DMS79 (cell line): ENCODE results near the gene HESX1.
A peak's percentile ranks its signal among the peaks of the same experiment; 100 is the strongest.

ENCODE experiments used
- DNase-seq: peaks from one replicate; lab custom pipeline; 2025; lab: John Stamatoyannopoulos, UW

Gene HESX1

DNA sequence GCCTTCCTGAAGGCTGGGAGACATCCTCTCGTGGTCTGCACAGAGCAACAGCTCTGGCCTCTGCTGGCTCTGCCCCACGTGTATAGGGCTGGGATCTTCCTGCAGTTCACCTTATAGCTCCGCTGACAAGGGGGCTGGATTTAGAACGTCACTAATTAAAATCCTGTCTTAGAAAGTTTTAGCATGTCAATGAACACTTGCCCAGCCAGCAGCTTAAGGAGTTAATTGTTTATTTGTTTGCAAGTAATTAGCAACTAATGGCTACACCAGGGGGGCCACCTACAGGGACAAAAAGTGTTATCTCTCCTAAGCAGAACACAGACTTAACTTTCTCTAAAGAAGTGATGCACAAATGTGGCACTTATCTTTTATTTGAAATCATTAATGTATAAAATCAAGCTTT lies at the start of gene HESX1:
TSS of gene HESX1 (minus strand) at position 84 of the 403 bp plus-strand sequence. CDS start at position 24, 60 bp downstream.
- DNase-seq = no peak

DNA sequence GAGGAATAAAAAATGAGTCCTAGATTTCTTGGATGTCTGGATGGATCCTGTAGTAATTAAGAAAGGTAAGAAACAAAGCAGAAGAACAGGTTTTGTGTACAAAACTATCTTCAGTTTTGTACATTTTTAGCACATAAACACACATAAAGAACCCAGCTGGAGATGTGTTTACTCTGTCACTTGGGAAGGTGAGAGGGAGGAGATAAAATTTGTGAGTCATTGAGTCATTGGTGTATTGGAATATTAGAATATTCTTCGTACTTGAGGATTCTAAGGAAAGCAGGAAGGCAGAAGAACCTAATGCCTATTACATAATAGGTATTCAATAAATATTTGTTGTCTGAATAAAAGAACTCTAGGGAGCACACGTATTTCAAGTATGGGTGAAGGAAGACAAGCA lies 45.2 kb upstream of the HESX1 start:
- no peak for DNase-seq

DNA sequence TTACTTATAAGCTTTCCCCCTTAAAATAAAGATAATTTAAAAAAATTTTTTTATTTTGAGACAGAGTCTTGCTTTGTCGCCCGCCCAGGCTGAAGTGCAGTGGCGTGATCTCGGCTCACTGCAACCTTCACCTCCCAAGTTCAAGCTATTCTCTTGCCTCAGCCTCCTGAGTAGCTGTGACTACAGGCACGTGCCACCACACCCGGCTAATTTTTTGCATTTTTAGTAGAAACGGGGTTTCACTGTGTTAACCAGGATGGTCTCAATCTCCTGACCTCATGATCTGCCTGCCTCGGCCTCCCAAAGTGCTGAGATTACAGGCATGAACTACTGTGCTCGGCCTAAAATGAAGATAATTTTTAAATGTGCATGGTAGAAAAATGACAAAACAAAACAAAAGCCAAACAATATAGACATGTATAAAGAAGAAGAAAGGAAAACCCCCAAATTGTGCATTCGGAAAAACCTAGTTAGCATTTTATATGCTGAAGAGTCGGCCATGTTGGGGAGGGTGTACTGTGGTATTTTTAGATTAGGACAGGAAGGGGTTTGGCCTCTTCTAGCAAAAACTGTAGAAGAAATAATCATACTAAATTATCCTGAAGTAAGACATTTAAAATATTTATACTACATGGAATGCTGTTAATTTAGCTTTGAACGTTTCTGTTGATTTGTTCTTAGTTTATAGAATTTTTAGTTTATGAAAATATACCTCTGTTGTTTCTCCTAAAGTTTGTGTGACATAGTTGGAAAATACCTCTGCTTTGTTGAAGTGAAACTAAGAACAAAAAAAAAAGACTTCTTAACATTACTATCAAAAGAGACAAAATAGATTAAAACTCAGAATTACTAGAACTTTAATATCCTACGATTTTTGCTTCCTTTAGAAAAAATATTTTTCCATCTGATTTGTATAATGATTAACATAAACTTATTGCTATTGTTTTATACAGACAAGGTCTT lies 35.1 kb upstream of the HESX1 start:
- DNase-seq = no peak

DNA sequence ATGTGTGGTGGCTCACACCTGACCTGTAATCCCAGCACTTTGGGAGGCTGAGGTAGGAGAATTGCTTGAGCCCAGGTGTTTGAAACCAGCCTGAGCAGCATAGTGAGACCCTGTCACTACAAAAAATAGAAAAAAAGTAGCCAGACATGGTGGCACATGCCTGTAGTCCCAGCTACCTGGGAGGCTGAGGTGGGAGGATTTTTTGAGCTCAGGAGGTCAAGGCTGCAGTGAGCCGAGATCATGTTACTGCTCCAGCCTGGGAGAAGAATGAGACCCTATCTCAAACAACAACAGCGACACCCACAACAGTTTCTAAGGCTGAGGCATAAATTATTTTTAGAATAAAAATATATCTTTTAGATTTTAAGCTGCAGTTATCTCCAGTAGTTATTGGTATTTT lies 34.0 kb upstream of the HESX1 start:
- DNase-seq = no peak

DNA sequence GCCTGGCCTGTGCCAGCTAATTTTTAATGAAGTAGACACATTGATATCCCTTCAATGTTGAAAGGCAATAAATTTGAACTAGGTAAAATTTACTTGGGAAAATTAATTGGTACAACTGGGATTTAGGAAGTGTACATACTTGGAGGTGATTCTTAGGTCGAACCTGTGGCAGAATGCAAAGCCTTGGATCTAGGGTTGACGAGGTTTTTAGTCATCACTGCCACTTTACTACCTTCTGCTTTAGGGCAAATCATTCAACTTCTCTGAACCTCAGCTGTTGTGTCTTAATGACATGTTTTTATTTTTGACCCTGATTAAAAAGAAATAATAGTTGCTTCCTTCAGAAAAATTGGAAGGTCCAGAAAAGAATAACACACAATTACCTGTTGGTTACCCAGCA lies 30.2 kb upstream of the HESX1 start:
- DNase-seq = no peak

GRCh38 chr3:57227930-57228751 lies 28.4 kb upstream of the HESX1 start:
- no peak for DNase-seq

GRCh38 chr3:57227204-57227929 lies 27.6 kb upstream of the HESX1 start, which contains the start of gene APPL1:
APPL1 (plus strand) TSS chr3:57227729; CDS start chr3:57227884, 155 bp downstream.
- peak; percentile 23 for DNase-seq

DNA sequence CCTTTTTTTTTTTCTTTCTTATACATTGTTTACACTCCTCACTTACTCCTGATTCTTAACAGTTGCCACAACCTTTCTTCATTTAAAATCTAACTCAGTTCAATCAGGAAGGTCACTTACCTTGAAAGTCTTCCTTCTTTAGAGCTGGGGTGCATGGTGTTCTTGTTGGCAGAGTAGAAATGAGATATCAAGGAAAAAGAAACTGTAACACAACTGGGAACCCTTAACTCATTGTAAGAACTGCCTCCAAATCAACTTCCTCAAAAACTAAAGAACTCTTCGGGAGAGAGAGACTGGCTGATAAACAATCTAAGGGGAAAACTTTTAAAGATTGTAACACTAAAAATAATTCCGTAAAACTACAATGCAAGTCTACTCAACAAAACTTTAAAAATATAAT lies 26.4 kb upstream of the HESX1 start:
- DNase-seq = no peak

GRCh38 chr3:57224856-57225255 lies 25.1 kb upstream of the HESX1 start:
- no peak for DNase-seq

GRCh38 chr3:57221883-57222282 lies 22.1 kb upstream of the HESX1 start:
- no peak for DNase-seq

- DNase-seq = no peak
Observed at GRCh38 chr3:57206423-57206822, 6.6 kb upstream of the HESX1 start.

DNA sequence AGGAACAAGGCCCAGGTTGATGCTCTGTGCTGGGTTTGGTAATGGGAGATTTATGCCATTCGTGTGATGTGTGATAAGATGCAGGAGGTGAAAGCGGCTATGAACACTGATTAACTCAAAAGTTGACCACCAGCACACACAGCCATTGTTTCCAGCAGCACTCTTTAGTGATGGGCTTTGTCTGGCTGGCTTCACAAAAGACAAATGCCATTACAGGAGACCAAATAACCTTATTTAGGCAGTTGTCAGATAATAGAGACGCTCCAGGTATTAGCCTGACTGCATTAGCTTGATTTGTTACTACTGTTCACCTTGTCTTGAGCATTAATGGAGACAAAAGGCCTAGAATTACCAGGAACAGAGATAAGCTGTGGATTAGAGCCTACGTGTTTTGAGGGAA lies 5.1 kb downstream of the HESX1 start:
- DNase-seq = no peak

- no peak for DNase-seq
Observed at GRCh38 chr3:57192028-57192427, 7.8 kb downstream of the HESX1 start.

DNA sequence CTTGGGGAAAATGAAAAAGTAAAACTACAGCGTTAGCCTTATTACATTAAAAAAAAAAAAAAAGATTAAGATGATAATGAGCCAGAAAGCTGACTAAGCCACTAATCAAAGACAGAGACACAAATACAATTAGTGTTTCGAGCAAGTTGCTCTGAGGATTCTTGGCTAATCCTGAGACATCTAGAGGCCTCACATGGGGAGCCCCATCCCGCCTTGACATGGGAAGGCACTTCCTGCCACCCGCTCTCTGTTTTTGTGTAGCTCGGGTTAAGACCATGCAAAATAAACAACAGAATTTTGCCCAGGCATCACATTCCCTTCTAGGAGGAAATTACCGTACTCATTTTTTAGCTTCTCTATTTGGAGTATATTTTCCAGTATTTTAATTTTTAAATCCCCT lies 15.3 kb downstream of the HESX1 start:
- no peak for DNase-seq

GRCh38 chr3:57179580-57180410 lies 20.0 kb downstream of the HESX1 start:
- DNase-seq = no peak

GRCh38 chr3:57176045-57176444 lies 23.7 kb downstream of the HESX1 start:
- DNase-seq = no peak

- no peak for DNase-seq
Observed at GRCh38 chr3:57173687-57174086, 26.1 kb downstream of the HESX1 start.

- no peak for DNase-seq
Observed at GRCh38 chr3:57170946-57171345, 28.8 kb downstream of the HESX1 start.

DNA sequence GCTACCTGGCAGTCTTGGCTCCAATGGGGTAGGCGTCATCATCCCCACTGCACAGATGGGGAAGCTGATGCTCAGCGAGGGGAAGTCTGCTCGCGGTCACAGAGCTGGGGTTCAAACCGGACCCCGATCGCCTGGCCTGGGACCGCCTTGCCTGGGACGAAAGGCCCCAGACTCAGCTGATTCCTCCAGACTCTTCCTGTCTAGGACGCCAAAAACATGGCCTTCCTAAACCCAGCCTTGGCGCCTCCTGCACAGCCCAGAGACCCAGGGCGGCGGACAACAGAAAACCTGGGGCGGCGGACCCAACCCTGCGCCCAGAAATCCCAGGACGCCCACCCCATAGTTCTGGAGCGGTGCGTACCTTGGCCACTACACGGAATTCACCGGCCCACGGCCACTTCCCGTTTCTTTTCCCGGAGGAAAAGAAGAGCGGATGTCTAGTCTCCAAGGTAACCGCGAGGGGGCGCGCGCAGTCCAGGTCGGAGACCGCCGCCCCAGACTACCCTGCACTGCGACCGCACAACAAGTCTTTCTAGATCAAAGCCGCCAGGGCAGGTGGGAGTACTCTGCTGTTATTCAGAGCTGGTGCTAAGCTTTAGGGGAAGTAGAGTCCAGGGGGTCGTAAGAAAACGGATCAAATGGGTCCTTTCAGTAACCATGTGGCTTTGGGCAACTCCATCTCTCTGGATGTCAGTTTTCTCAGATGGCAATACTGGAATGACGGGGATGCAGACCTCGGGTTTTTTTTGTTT lies 29.7 kb downstream of the HESX1 start:
- DNase-seq = no peak

DNA sequence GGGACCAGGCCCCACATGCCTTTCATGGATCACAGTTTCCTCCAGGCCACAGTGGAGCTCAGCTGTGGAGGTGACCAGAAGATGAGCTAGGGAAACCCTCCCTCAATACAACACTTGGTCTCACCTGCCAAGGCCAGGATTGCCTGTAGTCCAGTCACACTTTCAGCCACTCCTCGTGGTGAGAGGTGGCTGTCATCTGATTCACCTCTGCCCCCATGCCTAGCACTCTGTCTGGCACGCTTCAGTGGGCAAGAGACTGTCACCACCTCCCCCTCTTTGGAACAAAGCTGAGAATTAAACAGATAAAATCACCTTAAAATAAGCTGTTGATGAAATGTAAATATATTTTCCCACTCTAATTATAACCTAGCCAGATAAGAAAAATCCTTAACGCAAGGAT lies 30.7 kb downstream of the HESX1 start:
- no peak for DNase-seq

DNA sequence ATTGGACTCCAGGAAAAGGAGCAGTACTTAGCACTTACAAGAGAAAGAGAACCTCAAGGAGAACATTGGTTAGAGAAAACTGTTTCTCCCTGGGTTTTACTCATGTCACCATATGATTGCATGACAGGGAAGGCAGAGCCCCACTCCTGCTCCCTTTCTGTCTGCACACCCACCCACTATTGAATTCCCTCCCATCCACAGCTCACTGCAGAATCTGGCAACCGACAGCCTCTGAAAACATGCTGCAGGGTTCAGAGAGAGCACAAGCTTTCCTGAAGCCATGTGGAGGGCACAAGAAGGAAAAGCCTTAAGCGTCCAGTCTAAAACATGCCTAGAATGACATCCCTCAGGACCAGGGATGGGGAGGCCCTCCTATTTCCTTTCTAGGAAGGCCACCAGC lies 31.6 kb downstream of the HESX1 start:
- DNase-seq = no peak
